Stomach (tissue), 4 donors: Measurements from ENCODE around the gene GDF11.

Source experiments
- CTCF ChIP-seq, 7 experiments: fragments of 450-650 bp in 4 of 7; fragments of 200-600 bp in 3 of 7; sonication (generic) in 3 of 7; IDR thresholded peaks; one replicate each; pipeline ENCODE4 v1.5.1; 2016 to 2019; ENCODE audit warnings: antibody characterized with exemption in 7 of 7, control low read depth in 2 of 7, mild to moderate bottlenecking in 1 of 7
- EP300 ChIP-seq: sonication (generic); formaldehyde crosslinking; IDR thresholded peaks from one replicate; pipeline ENCODE4 v1.6.1; 2017; ENCODE audit warnings: antibody characterized with exemption
- POLR2A ChIP-seq, 4 donors: fragments of 450-650 bp; IDR thresholded peaks; one replicate each; pipeline ENCODE4 v1.6.1; 2016; ENCODE audit warnings: antibody characterized with exemption in 4 of 4, control low read depth in 2 of 4, mild to moderate bottlenecking in 1 of 4, moderate library complexity in 1 of 4
- POLR2AphosphoS5 ChIP-seq, 3 donors: sonication (generic); formaldehyde crosslinking; IDR thresholded peaks; one replicate each; pipeline ENCODE4 v1.6.1; 2016; ENCODE audit warnings: antibody characterized with exemption in 3 of 3

DNA sequence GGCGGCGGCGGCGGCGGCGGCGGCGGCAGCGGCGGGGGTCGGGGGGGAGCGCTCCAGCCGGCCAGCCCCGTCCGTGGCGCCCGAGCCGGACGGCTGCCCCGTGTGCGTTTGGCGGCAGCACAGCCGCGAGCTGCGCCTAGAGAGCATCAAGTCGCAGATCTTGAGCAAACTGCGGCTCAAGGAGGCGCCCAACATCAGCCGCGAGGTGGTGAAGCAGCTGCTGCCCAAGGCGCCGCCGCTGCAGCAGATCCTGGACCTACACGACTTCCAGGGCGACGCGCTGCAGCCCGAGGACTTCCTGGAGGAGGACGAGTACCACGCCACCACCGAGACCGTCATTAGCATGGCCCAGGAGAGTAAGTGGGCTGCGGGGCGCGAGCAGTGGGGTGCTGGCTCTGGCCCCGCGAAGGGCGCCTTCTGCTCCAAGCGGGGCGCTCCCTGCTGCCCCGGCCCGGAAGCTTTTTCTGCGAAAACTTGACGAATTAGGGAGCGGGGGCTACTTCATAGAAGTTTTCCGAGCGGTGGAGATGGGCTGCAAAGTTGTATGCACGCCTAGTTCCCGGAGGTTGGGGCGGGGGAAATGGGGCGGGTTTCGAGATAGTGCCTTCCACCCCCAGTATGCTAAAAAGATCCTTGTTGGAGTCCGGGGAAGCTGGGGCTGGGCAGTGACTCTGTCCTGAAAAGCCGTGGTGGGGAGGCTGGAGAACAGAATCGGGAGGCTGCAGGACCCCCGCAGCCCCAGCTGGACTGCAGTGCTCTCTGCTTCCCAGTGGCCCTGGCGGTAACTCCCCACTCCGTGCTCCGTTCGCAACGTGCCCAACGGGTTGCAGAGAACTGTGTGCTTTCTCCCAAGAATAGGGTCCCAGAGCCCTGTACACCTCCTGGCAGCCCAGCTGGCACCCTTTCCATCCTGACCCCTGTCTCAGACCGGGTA is 751 bp downstream of the GDF11 start:
- TF ChIP-seq CTCF (IDR thresholded peaks at IDR 0.05) (no peak), POLR2A (IDR thresholded peaks at IDR 0.05) (no peak), EP300 (no peak), POLR2AphosphoS5 (IDR thresholded peaks at IDR 0.05) (no peak)
